Measurements from ENCODE around the gene DMTF1.

GRCh38 chr7:87128861-87129267 lies 23.4 kb upstream of the DMTF1 start:
- TF ChIP-seq CTCF (conservative IDR thresholded peaks at IDR 0.05; ENCODE audit: low read depth, low read length) (no peak), EZH2 (IDR thresholded peaks at IDR 0.05; ENCODE audit: borderline replicate concordance, low read depth, low read length, poor library complexity, severe bottlenecking) (no peak)
